Tracheal epithelial cell (primary cell): Measurements from ENCODE around the gene ACTR5. TPM values are rescaled to one million over a fixed set of nuclear protein-coding genes. Genes with fewer than 3 reads are reported as not detected.

ENCODE experiments used
- total RNA-seq: library from RNA; depleted of rRNA; stranded (reverse); fragments of >200 nt; gene quantifications from 2 replicates; pipeline ENCODE4 v1.2.1, GENCODE V29; 2014

Gene ACTR5
- 8.7 and 11.5 TPM in 2 replicates for total RNA-seq

GRCh38 chr20:38748097-38748860, at the start of gene ACTR5:
TSS of gene ACTR5 (plus strand) at chr20:38748460. CDS start at chr20:38748479, 19 bp downstream.

GRCh38 chr20:38723848-38724625, 24.2 kb upstream of the ACTR5 start, which contains the start of gene SLC32A1:
TSS of gene SLC32A1 (plus strand) at chr20:38724486. CDS start at chr20:38724725, 239 bp downstream.

GRCh38 chr20:38805502-38805957, 57.3 kb downstream of the ACTR5 start, which contains the start of gene PPP1R16B:
TSS of gene PPP1R16B (plus strand) at chr20:38805697. CDS start at chr20:38835926, 30,229 bp downstream.

Other genes starting within 250 kb of the ACTR5 start
- gene ADIG, start 167.3 kb upstream of the ACTR5 start, total RNA-seq: not detected in 2 replicates
- gene ARHGAP40, start 146.7 kb upstream of the ACTR5 start, total RNA-seq: 0.64 and 4.3 TPM in 2 replicates
- not detected in 2 replicates for gene SLC32A1, start 24.0 kb upstream of the ACTR5 start, total RNA-seq
- gene PPP1R16B, start 57.2 kb downstream of the ACTR5 start, total RNA-seq: 0.24 and 0.43 TPM in 2 replicates
- gene FAM83D, start 178.0 kb downstream of the ACTR5 start, total RNA-seq: 3.6 TPM in 2 replicates
- 7.0 and 8.7 TPM in 2 replicates for gene DHX35, start 213.9 kb downstream of the ACTR5 start, total RNA-seq